AG10803 (cell line): ENCODE data around the gene FSIP1.
A peak's percentile ranks its signal among the peaks of the same experiment; 100 is the strongest.

ENCODE experiments used
- DNase-seq: peaks from one replicate; pipeline ENCODE4 v3.0.0; 2010; ENCODE audit warnings: low read depth
- H3K4me3 ChIP-seq: 2 replicates; pipeline ENCODE4 v1.5.1; 2011; ENCODE audit warnings: mild to moderate bottlenecking, low read length, control low read depth
- CTCF ChIP-seq: conservative IDR thresholded peaks from 2 replicates; pipeline ENCODE4 v1.5.1; 2011; ENCODE audit warnings: mild to moderate bottlenecking, low read length, control low read depth, inconsistent platforms

FSIP1 gene

DNA sequence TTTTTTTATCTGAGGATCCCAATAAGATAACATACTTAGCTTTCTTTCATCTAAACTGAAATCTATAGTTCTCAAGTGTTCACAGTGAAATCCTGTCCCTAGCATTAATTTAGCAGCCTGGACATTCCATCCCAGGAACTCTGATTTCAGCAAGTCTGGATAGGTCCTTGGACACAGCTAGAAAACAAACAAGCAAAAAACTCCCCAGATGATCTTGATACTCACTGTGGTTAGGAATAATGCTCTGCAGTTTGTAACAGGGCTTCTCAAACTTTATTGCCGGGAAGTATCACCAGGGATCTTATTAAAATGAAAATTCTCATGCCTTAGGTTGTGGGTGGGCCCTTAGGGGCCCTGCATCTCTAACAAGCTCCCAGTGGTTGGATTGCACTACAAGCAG is 177.5 kb downstream of the FSIP1 start:
- DNase-seq = peak; percentile 27
- no peak overlapping the region for H3K4me3 ChIP-seq
- no peak for TF ChIP-seq CTCF

GRCh38 chr15:39602143-39602542 is 180.5 kb downstream of the FSIP1 start:
- peak; percentile 22; the same call in 1 of the 2 replicates for TF ChIP-seq CTCF
- H3K4me3 ChIP-seq = no peak overlapping the region
- no peak for DNase-seq

DNA sequence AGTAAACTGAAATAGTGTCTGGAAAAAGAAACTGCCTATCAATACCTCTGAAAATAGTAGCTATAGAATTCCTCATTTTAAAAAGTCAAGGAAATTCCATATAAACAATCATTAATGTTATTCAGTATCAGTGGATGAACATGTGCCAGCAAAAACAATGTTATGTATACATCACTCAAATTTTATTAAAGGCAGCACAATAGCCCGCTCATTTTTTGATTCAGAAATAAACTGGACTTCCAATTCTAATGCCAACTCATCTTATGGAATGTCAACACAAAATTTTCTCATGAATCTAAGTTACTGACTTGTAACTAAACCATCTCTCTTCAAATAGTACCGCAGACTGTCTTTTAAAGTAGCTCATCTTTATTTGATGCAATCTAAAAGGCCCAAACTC is 182.8 kb downstream of the FSIP1 start:
- TF ChIP-seq CTCF = no peak
- H3K4me3 ChIP-seq = no peak overlapping the region
- peak; percentile 75 for DNase-seq

DNA sequence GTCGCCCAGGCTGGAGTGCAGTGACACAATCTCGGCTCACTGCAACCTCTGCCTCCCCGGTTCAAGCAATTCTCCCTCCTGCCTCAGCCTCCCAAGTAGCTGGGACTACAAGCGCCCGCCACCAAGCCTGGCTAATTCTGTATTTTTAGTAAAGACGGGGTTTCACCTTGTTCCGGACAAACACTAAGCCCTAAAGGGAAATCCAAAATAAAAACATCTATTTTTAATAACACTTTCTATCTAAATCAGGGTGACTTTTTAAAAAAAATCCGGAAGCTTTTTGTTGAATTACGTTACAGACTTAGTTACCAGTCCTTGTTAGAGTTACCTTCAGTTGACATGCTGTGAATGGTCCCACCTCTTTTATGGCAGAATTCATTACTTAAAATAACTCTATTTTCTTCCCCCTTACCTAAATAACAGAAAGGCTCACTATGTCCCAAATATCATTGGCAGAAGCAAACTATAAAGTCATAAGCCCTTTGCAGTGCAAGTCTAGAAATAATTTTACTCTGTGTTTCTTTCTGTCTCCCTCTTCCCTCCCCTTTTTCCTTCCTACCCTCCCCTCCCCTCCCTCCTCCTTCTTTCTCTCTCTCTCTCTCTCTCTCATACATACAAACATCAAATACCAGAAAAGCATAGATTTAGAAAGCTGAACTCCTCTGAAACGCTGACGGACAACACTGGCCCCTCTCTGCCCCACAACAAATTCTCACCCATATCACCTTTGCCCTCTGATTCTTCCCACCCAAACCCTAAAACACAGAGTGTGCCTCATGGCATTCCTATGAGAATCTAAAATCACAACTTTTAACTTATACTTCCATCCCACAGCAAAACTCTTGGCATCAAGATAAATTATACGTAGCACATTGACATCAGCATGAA is 183.4 kb downstream of the FSIP1 start:
- H3K4me3 ChIP-seq = no peak overlapping the region
- DNase-seq = peak; percentile 90
- no peak for TF ChIP-seq CTCF

GRCh38 chr15:39598186-39598850 is 184.3 kb downstream of the FSIP1 start:
- no peak overlapping the region for H3K4me3 ChIP-seq
- peak; percentile 96 for DNase-seq
- no peak for TF ChIP-seq CTCF

DNA sequence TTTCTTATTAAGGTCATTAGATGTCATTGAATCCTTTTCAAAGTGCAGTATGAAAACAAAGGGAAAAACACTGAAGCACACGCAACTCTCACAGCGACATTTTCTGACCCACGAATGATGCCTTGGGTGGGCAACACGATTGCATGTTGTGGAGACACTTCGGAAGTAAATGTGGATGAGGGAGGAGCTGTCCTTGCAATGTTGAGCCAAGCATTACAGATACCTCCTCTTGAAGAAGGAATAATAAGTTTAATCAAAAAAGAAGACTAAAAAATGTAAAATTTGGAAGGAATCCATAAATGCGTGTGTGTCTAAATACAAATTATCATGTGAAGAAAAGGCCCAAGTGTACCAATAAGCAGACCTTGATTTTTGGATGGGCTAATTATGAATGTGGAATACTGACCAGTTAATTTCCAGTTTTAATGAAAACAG is 184.9 kb downstream of the FSIP1 start:
- H3K4me3 ChIP-seq = no peak overlapping the region
- no peak for TF ChIP-seq CTCF
- DNase-seq = peak; percentile 99
